ENCODE results near the gene CDX1. TPM values are rescaled to one million over a fixed set of nuclear protein-coding genes. Genes with fewer than 3 reads are reported as not detected.

Gene CDX1
- total RNA-seq, 1 experiment from 2014 or later, result 0.22 TPM

- Histone ChIP-seq H3K27me3 (ENCODE audit: insufficient read depth, low read length) (no peaks in the 10 kb centered on the region), H2BK120ac (ENCODE audit: low read depth, low read length, poor library complexity, severe bottlenecking) (no peak overlapping the region), H2AK5ac (ENCODE audit: insufficient read length, low read length) (no peak overlapping the region), H2AFZ (ENCODE audit: low read length) (no peak overlapping the region), H3K79me1 (ENCODE audit: insufficient read depth, low read depth, low read length, poor library complexity, severe bottlenecking) (no peaks in the 10 kb centered on the region), H4K8ac (replicated peaks; ENCODE audit: insufficient read length, low read depth, low read length) (no peak overlapping the region), H3K4ac (ENCODE audit: low read depth, low read length) (no peak overlapping the region), H4K20me1 (ENCODE audit: control insufficient read depth, insufficient read depth, insufficient read length) (no peaks in the 10 kb centered on the region), H3K9ac (ENCODE audit: extremely low read depth, insufficient read length, low read length) (no peak overlapping the region), H4K5ac (ENCODE audit: insufficient read length, low read depth, low read length) (no peak overlapping the region), H3K56ac (ENCODE audit: insufficient read length, low read depth, low read length) (no peak overlapping the region), H2BK12ac (ENCODE audit: insufficient read length, low read depth, low read length) (no peak overlapping the region), H3K14ac (ENCODE audit: insufficient read depth, low read length) (no peak overlapping the region), H3T11ph (ENCODE audit: low read length) (no peak overlapping the region), H3K18ac (ENCODE audit: insufficient read length, low read depth, low read length) (no peak overlapping the region), H3K4me2 (ENCODE audit: insufficient read depth, insufficient read length, low read length) (no peak overlapping the region), H3K27ac (ENCODE audit: insufficient read length, low read depth, low read length) (no peak overlapping the region), H3K23ac (ENCODE audit: insufficient read length, low read depth, low read length) (no peak overlapping the region), H3K23me2 (ENCODE audit: insufficient read length, low read depth, low read length, poor library complexity, severe bottlenecking) (no peaks in the 10 kb centered on the region), H3K79me2 (ENCODE audit: insufficient read depth, low read length) (no peaks in the 10 kb centered on the region), H2BK20ac (ENCODE audit: low read depth, low read length, poor library complexity, severe bottlenecking) (no peak overlapping the region), H4K91ac (ENCODE audit: insufficient read length, low read depth, low read length) (no peak overlapping the region), H3K4me1 (ENCODE audit: insufficient read depth, low read length) (no peaks in the 10 kb centered on the region), H3K9me3 (ENCODE audit: control insufficient read depth, low read depth, low read length) (no peaks in the 10 kb centered on the region), H2BK5ac (ENCODE audit: insufficient read length, low read length) (no peak overlapping the region), H2BK15ac (ENCODE audit: low read depth, low read length) (no peak overlapping the region)
- Mint-ChIP-seq H3K27ac (no peak overlapping the region), H3K36me3 (ENCODE audit: insufficient read depth in 1 of 3, low read depth in 3 of 3) (no peaks in the 10 kb centered on the region), H3K4me3 (no peak overlapping the region), H3K4me1 (peaks cover 13 to 23% of the 10 kb centered on the region in 2 experiments), H3K27me3 (ENCODE audit: low read depth) (peaks cover 7% of the 10 kb centered on the region), H3K9me3 (no peaks in the 10 kb centered on the region)
- TF ChIP-seq, protein P1, sequence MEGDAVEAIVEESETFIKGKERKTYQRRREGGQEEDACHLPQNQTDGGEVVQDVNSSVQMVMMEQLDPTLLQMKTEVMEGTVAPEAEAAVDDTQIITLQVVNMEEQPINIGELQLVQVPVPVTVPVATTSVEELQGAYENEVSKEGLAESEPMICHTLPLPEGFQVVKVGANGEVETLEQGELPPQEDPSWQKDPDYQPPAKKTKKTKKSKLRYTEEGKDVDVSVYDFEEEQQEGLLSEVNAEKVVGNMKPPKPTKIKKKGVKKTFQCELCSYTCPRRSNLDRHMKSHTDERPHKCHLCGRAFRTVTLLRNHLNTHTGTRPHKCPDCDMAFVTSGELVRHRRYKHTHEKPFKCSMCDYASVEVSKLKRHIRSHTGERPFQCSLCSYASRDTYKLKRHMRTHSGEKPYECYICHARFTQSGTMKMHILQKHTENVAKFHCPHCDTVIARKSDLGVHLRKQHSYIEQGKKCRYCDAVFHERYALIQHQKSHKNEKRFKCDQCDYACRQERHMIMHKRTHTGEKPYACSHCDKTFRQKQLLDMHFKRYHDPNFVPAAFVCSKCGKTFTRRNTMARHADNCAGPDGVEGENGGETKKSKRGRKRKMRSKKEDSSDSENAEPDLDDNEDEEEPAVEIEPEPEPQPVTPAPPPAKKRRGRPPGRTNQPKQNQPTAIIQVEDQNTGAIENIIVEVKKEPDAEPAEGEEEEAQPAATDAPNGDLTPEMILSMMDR (conservative IDR thresholded peaks at IDR 0.05), result no peak
- no CpG with 5 or more reads among the region's 3 CpGs for WGBS (ENCODE audit: extremely low coverage, insufficient read length, low lambda C conversion rate)
- DNase-seq, result no peak
These were observed 46.5 kb upstream of the CDX1 start for GRCh38 chr5:150120062-150120441.

Measured in H9 (cell line).